CD4-positive, alpha-beta T cell (primary cell): Measurements from ENCODE around the gene FAM3B. TPM values are rescaled to one million over a fixed set of nuclear protein-coding genes. Genes with fewer than 3 reads are reported as not detected.

Source experiments
- ATAC-seq: fragments of 200-7000 bp; cut with Tn5 transposase; one replicate; pipeline ENCODE4 v1.10.0; 2022; ENCODE audit warnings: mild to moderate bottlenecking; ENCODE audit not compliant: poor library complexity
- CTCF ChIA-PET: fragments of 350-600 bp; sonication (Branson Sonifier 250); formaldehyde crosslinking; loops from one replicate; lab custom pipeline; 2021; ENCODE audit warnings: antibody characterized with exemption, inconsistent platforms; lab: Charles Lee
- POLR2A ChIA-PET: fragments of 350-600 bp; sonication (Branson Sonifier 250); formaldehyde crosslinking; loops from one replicate; lab custom pipeline; 2021; ENCODE audit warnings: antibody characterized with exemption, inconsistent platforms; lab: Charles Lee
- DNase-seq, 14 experiments: peaks; one replicate each; pipeline ENCODE4 v3.0.0-alpha.2; 2013 to 2020; ENCODE audit warnings: mixed read lengths in 2 of 14
- H3K27ac ChIP-seq, 2 donors: one replicate each; pipeline versions ENCODE4 v1.5.1 to v1.7.0; 2013; ENCODE audit warnings: low read length in 2 of 2, low read depth in 1 of 2, mild to moderate bottlenecking in 1 of 2
- H3K27me3 ChIP-seq, 2 experiments: 1 replicate in 1 of 2; 2 replicates in 1 of 2; pipeline versions ENCODE4 v1.6.1 to v1.7.0; 2013; ENCODE audit warnings: low read length in 2 of 2, control low read depth in 1 of 2, mild to moderate bottlenecking in 1 of 2, moderate library complexity in 1 of 2; ENCODE audit not compliant: insufficient read depth in 2 of 2, control insufficient read depth in 1 of 2
- H3K36me3 ChIP-seq: one replicate; pipeline ENCODE4 v1.6.1; 2013; ENCODE audit warnings: low read length, control low read depth; ENCODE audit not compliant: insufficient read depth
- H3K4me1 ChIP-seq: one replicate; pipeline ENCODE4 v1.6.1; 2013; ENCODE audit warnings: low read length, control low read depth; ENCODE audit not compliant: insufficient read depth
- H3K4me3 ChIP-seq: one replicate; pipeline ENCODE4 v1.5.1; 2013; ENCODE audit warnings: mild to moderate bottlenecking, low read length, moderate library complexity
- H3K9me3 ChIP-seq, 2 experiments: 1 replicate in 1 of 2; 2 replicates in 1 of 2; pipeline versions ENCODE4 v1.6.1 to v1.7.0; 2013; ENCODE audit warnings: low read length in 2 of 2, mild to moderate bottlenecking in 2 of 2, control low read depth in 1 of 2, moderate library complexity in 1 of 2; ENCODE audit not compliant: control insufficient read depth in 1 of 2, insufficient read depth in 1 of 2
- H3K27ac Mint-ChIP-seq: one replicate; pipeline ENCODE4 v1.8.0; 2020; ENCODE audit warnings: mixed read lengths
- H3K27me3 Mint-ChIP-seq: one replicate; pipeline ENCODE4 v1.8.0; 2021; ENCODE audit warnings: mixed read lengths
- H3K36me3 Mint-ChIP-seq: one replicate; pipeline ENCODE4 v1.8.0; 2021; ENCODE audit warnings: low read depth, mixed read lengths
- H3K4me1 Mint-ChIP-seq: one replicate; pipeline ENCODE4 v1.8.0; 2021; ENCODE audit warnings: low read depth, mixed read lengths
- H3K4me3 Mint-ChIP-seq: one replicate; pipeline ENCODE4 v1.8.0; 2020; ENCODE audit warnings: mild to moderate bottlenecking, mixed read lengths
- H3K9me3 Mint-ChIP-seq: one replicate; pipeline ENCODE4 v1.8.0; 2020; ENCODE audit warnings: mixed read lengths
- intact Hi-C, 2 experiments: fragments of 100-400 bp; cut with DNase I in 1 of 2; cut with micrococcal nuclease in 1 of 2; formaldehyde crosslinking; loops; one replicate each; pipeline versions ENCODE4 v1.15.1 to v1.9.0; 2023 to 2025; cut with DNase I, micrococcal nuclease
- polyA plus RNA-seq, 2 donors: library from polyadenylated mRNA; unstranded; fragments of 120-200 nt; gene quantifications; one replicate each; pipeline ENCODE4 v1.2.1, GENCODE V29; 2013
- total RNA-seq, 174 experiments: library from RNA in 2 of 174; stranded (reverse) in 2 of 174; gene quantifications; one replicate each; pipeline ENCODE4 v1.2.3 and lab custom pipeline; 2021 to 2026
- TF ChIP-seq, protein P1 (sequence below): fragments of 200-600 bp; IDR thresholded peaks from one replicate; pipeline ENCODE4 v1.8.0; 2022; ENCODE audit warnings: antibody characterized with exemption, mild to moderate bottlenecking

The FAM3B gene, protein sequence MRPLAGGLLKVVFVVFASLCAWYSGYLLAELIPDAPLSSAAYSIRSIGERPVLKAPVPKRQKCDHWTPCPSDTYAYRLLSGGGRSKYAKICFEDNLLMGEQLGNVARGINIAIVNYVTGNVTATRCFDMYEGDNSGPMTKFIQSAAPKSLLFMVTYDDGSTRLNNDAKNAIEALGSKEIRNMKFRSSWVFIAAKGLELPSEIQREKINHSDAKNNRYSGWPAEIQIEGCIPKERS
- total RNA-seq, result not detected
- 0.23 TPM for polyA plus RNA-seq (2013, experiment 1 of 2)
- 0.24 TPM for polyA plus RNA-seq (2013, experiment 2 of 2)
- total RNA-seq (lab: John Stamatoyannopoulos, UW), result 0 to 0.17 (median 0) reads per million in 172 experiments

DNA sequence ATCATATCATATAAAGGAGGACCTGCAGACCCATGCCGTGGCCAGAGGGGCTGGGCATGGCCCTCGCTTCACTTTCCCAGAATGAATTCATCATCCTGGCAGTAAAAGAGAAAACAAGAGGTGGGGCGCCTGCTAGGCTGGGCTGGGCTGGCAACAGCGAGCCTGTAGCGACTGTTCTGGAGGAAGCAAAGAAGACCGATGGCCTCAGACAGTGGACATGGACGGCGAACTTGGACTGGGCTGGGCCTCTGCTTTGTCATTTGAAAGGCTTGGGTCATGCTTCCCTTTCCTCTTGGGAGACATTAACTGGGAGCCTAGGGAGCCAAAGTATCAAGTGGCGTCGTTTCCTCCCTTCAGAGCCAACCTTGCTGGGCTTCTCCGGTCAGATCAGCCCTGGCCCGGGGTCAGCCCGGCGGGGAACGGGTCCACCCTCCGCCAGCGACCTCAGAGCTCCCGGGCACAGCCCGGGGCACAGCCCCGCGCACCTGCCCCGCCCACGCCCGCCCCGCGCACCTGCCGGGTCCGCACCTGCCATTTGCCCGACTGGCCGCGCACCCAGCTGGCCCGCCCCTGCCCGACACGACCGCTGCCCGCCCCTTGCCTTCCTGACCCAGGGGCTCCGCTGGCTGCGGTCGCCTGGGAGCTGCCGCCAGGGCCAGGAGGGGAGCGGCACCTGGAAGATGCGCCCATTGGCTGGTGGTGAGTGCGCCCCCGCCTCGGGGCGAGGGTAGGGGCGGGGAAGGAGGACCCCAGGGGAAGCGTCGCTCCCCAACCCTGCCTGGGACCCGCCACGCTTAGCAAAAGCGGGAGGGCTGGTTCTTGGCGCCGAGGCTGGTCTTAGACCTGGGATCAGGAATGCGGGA lies at the start of gene FAM3B:
FAM3B (plus strand) TSS at position 602 of the 863 bp plus-strand sequence; CDS start at position 681, 79 bp downstream.
- H3K4me1 ChIP-seq, result peaks cover 11% of the 10 kb centered on the region
- Mint-ChIP-seq H3K36me3 (no peaks in the 10 kb centered on the region), H3K9me3 (no peaks in the 10 kb centered on the region), H3K27me3 (peaks cover 58% of the 10 kb centered on the region), H3K27ac (no peak within 1 kb of the TSS), H3K4me3 (no peak within 1 kb of the TSS), H3K4me1 (peaks cover 7% of the 10 kb centered on the region)
- CTCF ChIA-PET, result no interaction called here
- TF ChIP-seq, protein P1, sequence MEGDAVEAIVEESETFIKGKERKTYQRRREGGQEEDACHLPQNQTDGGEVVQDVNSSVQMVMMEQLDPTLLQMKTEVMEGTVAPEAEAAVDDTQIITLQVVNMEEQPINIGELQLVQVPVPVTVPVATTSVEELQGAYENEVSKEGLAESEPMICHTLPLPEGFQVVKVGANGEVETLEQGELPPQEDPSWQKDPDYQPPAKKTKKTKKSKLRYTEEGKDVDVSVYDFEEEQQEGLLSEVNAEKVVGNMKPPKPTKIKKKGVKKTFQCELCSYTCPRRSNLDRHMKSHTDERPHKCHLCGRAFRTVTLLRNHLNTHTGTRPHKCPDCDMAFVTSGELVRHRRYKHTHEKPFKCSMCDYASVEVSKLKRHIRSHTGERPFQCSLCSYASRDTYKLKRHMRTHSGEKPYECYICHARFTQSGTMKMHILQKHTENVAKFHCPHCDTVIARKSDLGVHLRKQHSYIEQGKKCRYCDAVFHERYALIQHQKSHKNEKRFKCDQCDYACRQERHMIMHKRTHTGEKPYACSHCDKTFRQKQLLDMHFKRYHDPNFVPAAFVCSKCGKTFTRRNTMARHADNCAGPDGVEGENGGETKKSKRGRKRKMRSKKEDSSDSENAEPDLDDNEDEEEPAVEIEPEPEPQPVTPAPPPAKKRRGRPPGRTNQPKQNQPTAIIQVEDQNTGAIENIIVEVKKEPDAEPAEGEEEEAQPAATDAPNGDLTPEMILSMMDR, result no peak
- no peaks in the 10 kb centered on the region for H3K36me3 ChIP-seq
- DNase-seq, result no peak
- POLR2A ChIA-PET, result no interaction called here
- ATAC-seq, result no peak
- H3K9me3 ChIP-seq, result peaks cover 0 to 12% of the 10 kb centered on the region in 2 experiments
- intact Hi-C loops, result no loop called here
- no peak within 1 kb of the TSS for H3K27ac ChIP-seq
- H3K4me3 ChIP-seq, result peak within 1 kb of the TSS; percentile 12
- peaks cover 23 to 43% of the 10 kb centered on the region in 2 experiments for H3K27me3 ChIP-seq

DNA sequence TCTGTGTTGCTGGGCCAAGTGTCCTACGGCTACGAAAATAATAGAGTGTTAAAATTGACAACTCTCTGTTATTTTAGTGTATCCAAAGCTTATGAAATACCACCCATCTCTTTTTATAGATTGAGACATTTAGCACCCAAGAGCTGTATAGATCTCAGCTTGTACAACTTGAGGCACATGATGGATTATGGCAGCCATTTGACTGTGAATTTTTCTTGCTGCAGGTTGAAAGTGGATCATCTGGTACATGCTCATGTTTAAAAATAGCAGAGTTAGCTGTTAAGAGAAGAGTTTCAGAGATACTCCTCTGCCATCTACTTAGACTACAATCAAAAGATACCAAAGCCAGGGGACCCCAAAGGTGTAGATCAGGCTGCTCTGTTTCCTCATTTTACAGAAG lies 49.3 kb upstream of the FAM3B start:
- TF ChIP-seq, protein P1, result no peak
- intact Hi-C loops, result no loop called here
- ATAC-seq (no peak), DNase-seq (no peak)
- H3K27me3 ChIP-seq, result no peaks in the 10 kb centered on the region
- H3K9me3 Mint-ChIP-seq, result peaks cover 5% of the 10 kb centered on the region
- H3K27ac ChIP-seq, result no peak overlapping the region
- CTCF ChIA-PET, result no interaction called here
- H3K36me3 Mint-ChIP-seq, result no peaks in the 10 kb centered on the region
- H3K4me3 Mint-ChIP-seq, result no peak overlapping the region
- peaks cover 0 to 11% of the 10 kb centered on the region in 2 experiments for H3K9me3 ChIP-seq
- no peaks in the 10 kb centered on the region for H3K4me1 Mint-ChIP-seq
- H3K27ac Mint-ChIP-seq, result no peak overlapping the region
- no peak overlapping the region for H3K4me3 ChIP-seq
- POLR2A ChIA-PET, result no interaction called here
- no peaks in the 10 kb centered on the region for H3K4me1 ChIP-seq
- no peaks in the 10 kb centered on the region for H3K36me3 ChIP-seq
- H3K27me3 Mint-ChIP-seq, result peaks cover 26% of the 10 kb centered on the region

DNA sequence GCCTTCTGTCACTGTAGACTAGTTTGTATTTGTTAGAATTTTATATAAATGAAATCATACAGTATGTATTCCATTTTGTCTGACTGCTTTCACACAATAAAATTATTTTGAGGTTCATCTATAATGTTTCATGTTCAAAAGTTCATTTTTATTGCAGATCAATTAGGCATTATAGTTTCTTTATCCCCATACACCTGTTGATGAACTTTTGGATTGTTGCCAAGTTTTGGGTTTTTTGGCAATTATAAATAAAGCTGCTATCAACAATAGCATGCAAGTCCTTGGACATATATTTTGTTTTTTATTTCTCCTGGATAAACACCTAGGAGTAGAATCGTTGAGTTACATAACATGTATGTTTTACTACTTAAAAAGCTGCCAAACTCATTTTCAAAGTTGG lies 47.1 kb upstream of the FAM3B start:
- Mint-ChIP-seq H3K4me3 (no peak overlapping the region), H3K4me1 (no peaks in the 10 kb centered on the region), H3K9me3 (peaks cover 5% of the 10 kb centered on the region), H3K27ac (no peak overlapping the region), H3K27me3 (peaks cover 26% of the 10 kb centered on the region), H3K36me3 (no peaks in the 10 kb centered on the region)
- POLR2A ChIA-PET, result no interaction called here
- no peak for ATAC-seq
- H3K27ac ChIP-seq, result no peak overlapping the region
- H3K27me3 ChIP-seq, result no peaks in the 10 kb centered on the region
- no peak for DNase-seq
- H3K4me3 ChIP-seq, result no peak overlapping the region
- peaks cover 0 to 15% of the 10 kb centered on the region in 2 experiments for H3K9me3 ChIP-seq
- H3K36me3 ChIP-seq, result no peaks in the 10 kb centered on the region
- CTCF ChIA-PET, result no interaction called here
- TF ChIP-seq, protein P1, result no peak
- H3K4me1 ChIP-seq, result no peaks in the 10 kb centered on the region
- intact Hi-C loops, result no loop called here
